Neuronal stem cell (in vitro differentiated cells): ENCODE data around the gene KCNJ12.
"Not testable (repeated sequence)": the region's sequence is repeated elsewhere in the genome, so short reads cannot be mapped to it uniquely, and the experiment has no call there.

Experiments
- DNase-seq: peaks from one replicate; pipeline ENCODE4 v3.0.0-alpha.2; 2013; ENCODE audit warnings: low spot score
- H2AFZ ChIP-seq: one replicate; pipeline ENCODE4 v1.6.1; 2013; ENCODE audit warnings: mild to moderate bottlenecking, low read length, inconsistent platforms
- H2AK5ac ChIP-seq: 2 replicates; pipeline ENCODE4 v1.6.1; 2013; ENCODE audit warnings: low read depth, mild to moderate bottlenecking, inconsistent platforms, low read length, moderate library complexity, mixed read lengths
- H2BK120ac ChIP-seq: 2 replicates; pipeline ENCODE4 v1.6.1; 2013; ENCODE audit warnings: low read depth, mild to moderate bottlenecking, inconsistent platforms, low read length, moderate library complexity, mixed read lengths
- H2BK12ac ChIP-seq: one replicate; pipeline ENCODE4 v1.6.1; 2013; ENCODE audit warnings: low read length, inconsistent platforms
- H2BK15ac ChIP-seq: 2 replicates; pipeline ENCODE4 v1.6.1; 2013; ENCODE audit warnings: mild to moderate bottlenecking, low read length, inconsistent platforms, mixed read lengths
- H2BK5ac ChIP-seq: one replicate; pipeline ENCODE4 v1.6.1; 2013; ENCODE audit warnings: inconsistent platforms, mild to moderate bottlenecking, low read length, moderate library complexity
- H3K14ac ChIP-seq: one replicate; pipeline ENCODE4 v1.6.1; 2013; ENCODE audit warnings: low read length, inconsistent platforms
- H3K18ac ChIP-seq: 2 replicates; pipeline ENCODE4 v1.6.1; 2013; ENCODE audit warnings: low read length, inconsistent platforms
- H3K23ac ChIP-seq: 2 replicates; pipeline ENCODE4 v1.6.1; 2013; ENCODE audit warnings: low read depth, mild to moderate bottlenecking, mixed read lengths, low read length, inconsistent platforms; ENCODE audit not compliant: poor library complexity
- H3K27ac ChIP-seq: replicated peaks from 3 replicates; pipeline ENCODE4 v1.5.1; 2013; ENCODE audit warnings: low read length, inconsistent platforms
- H3K27me3 ChIP-seq, 3 experiments: 2 replicates each; pipeline ENCODE4 v1.6.1; 2013; ENCODE audit warnings: low read length in 3 of 3, mild to moderate bottlenecking in 2 of 3, inconsistent platforms in 1 of 3, low read depth in 1 of 3, mixed read lengths in 1 of 3, moderate library complexity in 1 of 3; ENCODE audit not compliant: control insufficient read depth in 3 of 3, insufficient read depth in 3 of 3
- H3K36me3 ChIP-seq, 2 donors: replicated peaks in 1 of 2; 2 replicates each; pipeline ENCODE4 v1.6.1; 2013; ENCODE audit warnings: low read length in 2 of 2; ENCODE audit not compliant: control insufficient read depth in 2 of 2, insufficient read depth in 2 of 2
- H3K4ac ChIP-seq: 2 replicates; pipeline ENCODE4 v1.6.1; 2013; ENCODE audit warnings: inconsistent platforms, mild to moderate bottlenecking, low read length, moderate library complexity
- H3K4me1 ChIP-seq, 2 donors: 1 replicate in 1 of 2; 2 replicates in 1 of 2; pipeline ENCODE4 v1.6.1; 2013; ENCODE audit warnings: low read length in 2 of 2, low read depth in 1 of 2; ENCODE audit not compliant: control insufficient read depth in 2 of 2, insufficient read depth in 1 of 2
- H3K4me2 ChIP-seq: one replicate; pipeline ENCODE4 v1.6.1; 2013; ENCODE audit warnings: mild to moderate bottlenecking, low read length, inconsistent platforms; ENCODE audit not compliant: insufficient read depth, poor library complexity, severe bottlenecking
- H3K4me3 ChIP-seq, 2 donors: 2 replicates each; pipeline ENCODE4 v1.5.1; 2013; ENCODE audit warnings: low read length in 2 of 2, mild to moderate bottlenecking in 2 of 2, inconsistent platforms in 1 of 2, moderate library complexity in 1 of 2
- H3K79me1 ChIP-seq: one replicate; pipeline ENCODE4 v1.6.1; 2013; ENCODE audit warnings: low read depth, mild to moderate bottlenecking, inconsistent platforms, low read length, moderate library complexity
- H3K9ac ChIP-seq: one replicate; pipeline ENCODE4 v1.6.1; 2013; ENCODE audit warnings: mild to moderate bottlenecking, low read depth, low read length, inconsistent platforms; ENCODE audit not compliant: poor library complexity
- H3K9me3 ChIP-seq, 2 donors: replicated peaks in 1 of 2; 2 replicates each; pipeline versions ENCODE3 to v1.6.1; 2013; ENCODE audit warnings: low read length in 2 of 2, mild to moderate bottlenecking in 2 of 2, inconsistent platforms in 1 of 2, low read depth in 1 of 2, mixed read lengths in 1 of 2, moderate library complexity in 1 of 2; ENCODE audit not compliant: control insufficient read depth in 2 of 2, insufficient read depth in 1 of 2
- H4K8ac ChIP-seq: one replicate; pipeline ENCODE4 v1.6.1; 2013; ENCODE audit warnings: low read depth, mild to moderate bottlenecking, inconsistent platforms, low read length, moderate library complexity
- H4K91ac ChIP-seq: one replicate; pipeline ENCODE4 v1.6.1; 2013; ENCODE audit warnings: low read length, low read depth, mild to moderate bottlenecking, inconsistent platforms; ENCODE audit not compliant: poor library complexity
- WGBS, 2 donors: extraction: QIAGEN DNeasy Blood & Tissue Kit; methylation state at CpG; one replicate each; pipeline ENCODE4 v1.1.7; 2013; ENCODE audit warnings: missing lambda C conversion rate in 2 of 2, mixed read lengths in 1 of 2; ENCODE audit not compliant: insufficient read length in 2 of 2, insufficient replicate concordance in 1 of 2; ENCODE audit errors: extremely low coverage in 2 of 2; 5-methylcytosine and 5-hydroxymethylcytosine counted together

KCNJ12 gene

GRCh38 chr17:21445091-21445650 lies 69.0 kb downstream of the KCNJ12 start:
- no CpG with 5 or more reads among the region's 9 CpGs for WGBS, 2 donors
- no peak overlapping the region for H4K91ac ChIP-seq

GRCh38 chr17:21447552-21447951 lies 71.4 kb downstream of the KCNJ12 start:
- not testable (repeated sequence) for H3K23ac ChIP-seq, H3K4ac ChIP-seq
- WGBS, 2 donors = no CpG with 5 or more reads among the region's 4 CpGs

More at GRCh38 chr17:21445091-21445650, 69.0 kb downstream of the KCNJ12 start:
- no peak overlapping the region for H2BK120ac ChIP-seq
- no peak overlapping the region for H3K27ac ChIP-seq
- H2AK5ac ChIP-seq = no peak overlapping the region
- no peak overlapping the region for H3K4me3 ChIP-seq
- no peak overlapping the region for H3K14ac ChIP-seq
- H2BK12ac ChIP-seq = no peak overlapping the region
- H3K18ac ChIP-seq = no peak overlapping the region
- no peaks in the 10 kb centered on the region for H3K36me3 ChIP-seq
- H3K4me1 ChIP-seq = no peaks in the 10 kb centered on the region
- H2AFZ ChIP-seq = no peak overlapping the region
- H3K27me3 ChIP-seq = no peaks in the 10 kb centered on the region
- no peaks in the 10 kb centered on the region for H3K79me1 ChIP-seq
- no peaks in the 10 kb centered on the region for H3K9me3 ChIP-seq
- no peak for DNase-seq
- no peak overlapping the region for H3K9ac ChIP-seq
- H3K4ac ChIP-seq = no peak overlapping the region
- H4K8ac ChIP-seq = no peak overlapping the region
- H2BK5ac ChIP-seq = no peak overlapping the region
- no peak overlapping the region for H3K23ac ChIP-seq
- H2BK15ac ChIP-seq = no peak overlapping the region
- H3K4me2 ChIP-seq = no peak overlapping the region

GRCh38 chr17:21449891-21450290 lies 73.7 kb downstream of the KCNJ12 start:
- H3K4ac ChIP-seq, H3K4me1 ChIP-seq, H3K14ac ChIP-seq, H4K8ac ChIP-seq, H3K9ac ChIP-seq, H2BK12ac ChIP-seq, H2AFZ ChIP-seq, H2BK15ac ChIP-seq, H3K23ac ChIP-seq, H2BK120ac ChIP-seq, H4K91ac ChIP-seq, H2BK5ac ChIP-seq, H2AK5ac ChIP-seq, H3K18ac ChIP-seq, H3K27ac ChIP-seq, DNase-seq, H3K9me3 ChIP-seq, H3K36me3 ChIP-seq, H3K4me2 ChIP-seq, H3K4me3 ChIP-seq, H3K79me1 ChIP-seq: not testable (repeated sequence)
- no CpG with 5 or more reads among the region's 3 CpGs for WGBS, 2 donors
- peaks cover 0 to 19% (median 14%) of the 10 kb centered on the region in 3 experiments for H3K27me3 ChIP-seq

More at GRCh38 chr17:21447552-21447951, 71.4 kb downstream of the KCNJ12 start:
- not testable (repeated sequence) for H3K14ac ChIP-seq, DNase-seq, H3K4me2 ChIP-seq, H2BK15ac ChIP-seq, H3K4me1 ChIP-seq, H4K8ac ChIP-seq, H3K9me3 ChIP-seq, H3K4me3 ChIP-seq, H3K9ac ChIP-seq, H2BK5ac ChIP-seq, H4K91ac ChIP-seq, H2BK12ac ChIP-seq, H2AFZ ChIP-seq, H3K79me1 ChIP-seq, H3K18ac ChIP-seq, H2BK120ac ChIP-seq, H3K36me3 ChIP-seq, H2AK5ac ChIP-seq, H3K27me3 ChIP-seq, H3K27ac ChIP-seq

DNA sequence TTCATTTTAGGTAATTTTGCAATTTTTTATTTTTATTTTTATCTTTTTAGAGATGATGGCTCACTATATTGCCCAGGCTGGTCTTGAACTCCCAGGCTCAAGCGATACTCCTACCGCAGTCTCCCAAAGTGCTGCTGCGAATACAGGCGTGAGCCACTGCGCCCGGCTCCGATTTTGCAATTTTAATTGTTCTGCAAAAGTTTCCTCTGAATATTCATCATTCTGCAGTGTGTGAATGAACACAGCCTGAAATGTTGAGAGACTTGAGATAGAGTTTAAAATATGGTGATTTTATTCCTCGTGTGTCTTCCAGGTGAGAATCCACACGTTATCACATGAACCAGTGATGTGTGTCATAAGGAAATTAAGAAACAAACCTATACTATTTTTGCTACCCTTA lies 75.8 kb downstream of the KCNJ12 start:
- H4K8ac ChIP-seq = no peak overlapping the region
- H3K79me1 ChIP-seq = no peaks in the 10 kb centered on the region
- no peaks in the 10 kb centered on the region for H3K9me3 ChIP-seq
- H3K23ac ChIP-seq = no peak overlapping the region
- no peak overlapping the region for H4K91ac ChIP-seq
- no peak overlapping the region for H3K4me2 ChIP-seq
- no CpG with 5 or more reads among the region's 9 CpGs for WGBS, 2 donors
- peaks cover 0 to 19% (median 14%) of the 10 kb centered on the region in 3 experiments for H3K27me3 ChIP-seq
- H2AK5ac ChIP-seq = no peak overlapping the region
- H2BK12ac ChIP-seq = no peak overlapping the region
- no peak overlapping the region for H2BK5ac ChIP-seq
- H2BK15ac ChIP-seq = no peak overlapping the region
- no peak overlapping the region for H3K18ac ChIP-seq
- no peak overlapping the region for H3K27ac ChIP-seq
- no peak overlapping the region for H3K4me3 ChIP-seq
- H2AFZ ChIP-seq = no peak overlapping the region
- H3K36me3 ChIP-seq = no peaks in the 10 kb centered on the region
- H3K9ac ChIP-seq = no peak overlapping the region
- H2BK120ac ChIP-seq = no peak overlapping the region
- H3K4ac ChIP-seq = no peak overlapping the region
- H3K14ac ChIP-seq = no peak overlapping the region
- no peak for DNase-seq
- H3K4me1 ChIP-seq = peaks cover 2 to 4% of the 10 kb centered on the region in 2 donors
